WTC11 (cell line): ENCODE data around the gene ANP32B. TPM values are rescaled to one million over a fixed set of nuclear protein-coding genes. Genes with fewer than 3 reads are reported as not detected.

Source experiments
- ATAC-seq: fragments of 200-7000 bp; cut with Tn5 transposase; 2 replicates; pipeline ENCODE4 v1.10.0; 2021; ENCODE audit warnings: mild to moderate bottlenecking, moderate library complexity
- CTCF ChIA-PET: fragments of 300-600 bp; sonication (Branson Sonifier 250); formaldehyde crosslinking; loops from one replicate; lab custom pipeline; 2021; ENCODE audit warnings: antibody characterized with exemption; lab: Charles Lee
- POLR2A ChIA-PET: fragments of 350-600 bp; sonication (Branson Sonifier 250); formaldehyde crosslinking; loops from one replicate; lab custom pipeline; 2021; ENCODE audit warnings: antibody characterized with exemption; lab: Charles Lee
- DNase-seq: peaks from one replicate; pipeline ENCODE4 v3.0.0; 2021; ENCODE audit warnings: low spot score
- H3K27ac Mint-ChIP-seq: 2 replicates; pipeline ENCODE4 v1.8.0; 2021; ENCODE audit warnings: mixed read lengths
- H3K27me3 Mint-ChIP-seq: 2 replicates; pipeline ENCODE4 v1.8.0; 2021; ENCODE audit warnings: low read depth, mild to moderate bottlenecking, moderate library complexity, mixed read lengths
- H3K36me3 Mint-ChIP-seq: 2 replicates; pipeline ENCODE4 v1.8.0; 2021; ENCODE audit warnings: mixed read lengths
- H3K4me1 Mint-ChIP-seq: 2 replicates; pipeline ENCODE4 v1.8.0; 2022; ENCODE audit warnings: mixed read lengths
- H3K4me3 Mint-ChIP-seq: 2 replicates; pipeline ENCODE4 v1.8.0; 2021; ENCODE audit warnings: mild to moderate bottlenecking, moderate library complexity, mixed read lengths
- H3K9me3 Mint-ChIP-seq: 2 replicates; pipeline ENCODE4 v1.8.0; 2021; ENCODE audit warnings: mixed read lengths
- CBFB ChIP-seq: sonication (generic); formaldehyde crosslinking; IDR thresholded peaks from 2 replicates; pipeline ENCODE4 v1.8.1; 2022; ENCODE audit warnings: mild to moderate bottlenecking, low read depth, missing genetic modification reagents
- FOXK1 ChIP-seq: sonication (generic); formaldehyde crosslinking; IDR thresholded peaks from 2 replicates; pipeline ENCODE4 v1.8.0; 2022; ENCODE audit warnings: mild to moderate bottlenecking, moderate library complexity, missing genetic modification reagents
- MXD4 ChIP-seq: fragments of 250-450 bp; sonication (Bioruptor Pico); IDR thresholded peaks from 2 replicates; pipeline ENCODE4 v1.8.0; 2021; ENCODE audit warnings: mild to moderate bottlenecking, moderate library complexity, borderline replicate concordance
- RELA ChIP-seq: sonication (generic); formaldehyde crosslinking; IDR thresholded peaks from 2 replicates; pipeline ENCODE4 v1.8.1; 2022; ENCODE audit warnings: missing genetic modification reagents, mild to moderate bottlenecking, borderline replicate concordance
- SMAD4 ChIP-seq: sonication (generic); formaldehyde crosslinking; IDR thresholded peaks from 2 replicates; pipeline ENCODE4 v1.8.0; 2022; ENCODE audit warnings: mild to moderate bottlenecking, missing genetic modification reagents
- SP1 ChIP-seq: sonication (generic); formaldehyde crosslinking; conservative IDR thresholded peaks from 2 replicates; pipeline ENCODE4 v1.8.1; 2022; ENCODE audit warnings: missing genetic modification reagents
- TEAD1 ChIP-seq: sonication (generic); formaldehyde crosslinking; IDR thresholded peaks from 2 replicates; pipeline ENCODE4 v1.8.0; 2022; ENCODE audit warnings: mild to moderate bottlenecking, missing genetic modification reagents
- ZNF121 ChIP-seq: sonication (generic); formaldehyde crosslinking; IDR thresholded peaks from 2 replicates; pipeline ENCODE4 v1.8.0; 2023; ENCODE audit warnings: missing genetic modification reagents
- ZNF232 ChIP-seq: sonication (generic); formaldehyde crosslinking; IDR thresholded peaks from 2 replicates; pipeline ENCODE4 v1.8.0; 2022; ENCODE audit warnings: mild to moderate bottlenecking, missing genetic modification reagents
- ZNF416 ChIP-seq: fragments of 250-450 bp; sonication (Bioruptor Pico); IDR thresholded peaks from 2 replicates; pipeline ENCODE4 v1.9.0; 2021; ENCODE audit warnings: mild to moderate bottlenecking, inconsistent platforms
- total RNA-seq: library from RNA; stranded (reverse); gene quantifications from 3 replicates; pipeline ENCODE4 v1.2.3, GENCODE V29; 2021
- TF ChIP-seq, protein P1 (sequence below): sonication (generic); formaldehyde crosslinking; IDR thresholded peaks from 2 replicates; pipeline ENCODE4 v1.8.1; 2023; ENCODE audit warnings: mild to moderate bottlenecking, missing genetic modification reagents, moderate library complexity
- TF ChIP-seq, protein P2 (sequence below): fragments of 200-600 bp; IDR thresholded peaks from 2 replicates; pipeline ENCODE4 v1.8.0; 2022; ENCODE audit warnings: antibody characterized with exemption
- TF ChIP-seq, protein P3 (sequence below): sonication (generic); formaldehyde crosslinking; IDR thresholded peaks from 2 replicates; pipeline ENCODE4 v1.8.0; 2022; ENCODE audit warnings: mild to moderate bottlenecking, missing genetic modification reagents
- TF ChIP-seq, protein P4 (sequence below): sonication (generic); formaldehyde crosslinking; IDR thresholded peaks from 2 replicates; pipeline ENCODE4 v1.8.1; 2023; ENCODE audit warnings: mild to moderate bottlenecking, missing genetic modification reagents, moderate library complexity
- TF ChIP-seq, protein P5 (sequence below): sonication (generic); formaldehyde crosslinking; IDR thresholded peaks from 2 replicates; pipeline ENCODE4 v1.8.0; 2022; ENCODE audit warnings: missing genetic modification reagents
- TF ChIP-seq, protein P6 (sequence below): fragments of 250-450 bp; sonication (Bioruptor Pico); IDR thresholded peaks from 2 replicates; pipeline ENCODE4 v1.9.0; 2021; ENCODE audit warnings: mild to moderate bottlenecking
- TF ChIP-seq, protein P7 (sequence below): sonication (generic); formaldehyde crosslinking; IDR thresholded peaks from 2 replicates; pipeline ENCODE4 v1.8.1; 2022; ENCODE audit warnings: mild to moderate bottlenecking, moderate library complexity, missing genetic modification reagents
- TF ChIP-seq, protein P8 (sequence below): sonication (generic); formaldehyde crosslinking; IDR thresholded peaks from 2 replicates; pipeline ENCODE4 v1.8.1; 2023; ENCODE audit warnings: mild to moderate bottlenecking, missing genetic modification reagents

ANP32B gene
- total RNA-seq, 1 experiment from 2014 or later = 150 TPM

DNA sequence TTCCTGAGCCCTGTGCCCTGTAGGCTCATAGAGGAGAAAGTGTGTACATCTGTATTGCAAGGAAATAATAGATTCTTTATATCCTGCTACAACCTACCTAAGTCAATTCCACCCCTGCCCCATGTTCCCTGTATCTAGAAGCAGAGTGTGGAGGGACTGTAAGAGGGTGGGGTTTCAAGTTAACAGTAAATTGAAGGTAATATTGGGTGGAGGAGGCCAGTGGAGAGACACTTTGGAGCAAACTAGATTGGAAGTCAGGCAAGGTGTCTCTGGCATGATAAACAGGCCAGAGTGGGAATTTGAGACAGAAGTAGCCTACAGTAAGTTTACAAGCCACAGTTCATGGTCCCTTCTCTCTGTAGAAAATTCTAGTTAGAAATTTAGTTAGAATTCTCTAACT lies 42.9 kb upstream of the ANP32B start:
- no peaks in the 10 kb centered on the region for H3K36me3 Mint-ChIP-seq
- no peak for ATAC-seq
- DNase-seq = no peak
- ChIA-PET POLR2A (no interaction called here), CTCF (interaction anchor here (0.9 kb wide), 1 partner anchor 50 kb away, joined by 3 read pairs; no protein-coding TSS in a partner anchor)
- no peak for TF ChIP-seq ZNF232
- TF ChIP-seq, protein P1, sequence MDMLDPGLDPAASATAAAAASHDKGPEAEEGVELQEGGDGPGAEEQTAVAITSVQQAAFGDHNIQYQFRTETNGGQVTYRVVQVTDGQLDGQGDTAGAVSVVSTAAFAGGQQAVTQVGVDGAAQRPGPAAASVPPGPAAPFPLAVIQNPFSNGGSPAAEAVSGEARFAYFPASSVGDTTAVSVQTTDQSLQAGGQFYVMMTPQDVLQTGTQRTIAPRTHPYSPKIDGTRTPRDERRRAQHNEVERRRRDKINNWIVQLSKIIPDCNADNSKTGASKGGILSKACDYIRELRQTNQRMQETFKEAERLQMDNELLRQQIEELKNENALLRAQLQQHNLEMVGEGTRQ (CRISPR knock-in tag) = no peak
- TF ChIP-seq MXD4 (CRISPR knock-in tag) = no peak
- TF ChIP-seq, protein P2, sequence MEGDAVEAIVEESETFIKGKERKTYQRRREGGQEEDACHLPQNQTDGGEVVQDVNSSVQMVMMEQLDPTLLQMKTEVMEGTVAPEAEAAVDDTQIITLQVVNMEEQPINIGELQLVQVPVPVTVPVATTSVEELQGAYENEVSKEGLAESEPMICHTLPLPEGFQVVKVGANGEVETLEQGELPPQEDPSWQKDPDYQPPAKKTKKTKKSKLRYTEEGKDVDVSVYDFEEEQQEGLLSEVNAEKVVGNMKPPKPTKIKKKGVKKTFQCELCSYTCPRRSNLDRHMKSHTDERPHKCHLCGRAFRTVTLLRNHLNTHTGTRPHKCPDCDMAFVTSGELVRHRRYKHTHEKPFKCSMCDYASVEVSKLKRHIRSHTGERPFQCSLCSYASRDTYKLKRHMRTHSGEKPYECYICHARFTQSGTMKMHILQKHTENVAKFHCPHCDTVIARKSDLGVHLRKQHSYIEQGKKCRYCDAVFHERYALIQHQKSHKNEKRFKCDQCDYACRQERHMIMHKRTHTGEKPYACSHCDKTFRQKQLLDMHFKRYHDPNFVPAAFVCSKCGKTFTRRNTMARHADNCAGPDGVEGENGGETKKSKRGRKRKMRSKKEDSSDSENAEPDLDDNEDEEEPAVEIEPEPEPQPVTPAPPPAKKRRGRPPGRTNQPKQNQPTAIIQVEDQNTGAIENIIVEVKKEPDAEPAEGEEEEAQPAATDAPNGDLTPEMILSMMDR = no peak
- TF ChIP-seq RELA (CRISPR knock-in tag) = no peak
- TF ChIP-seq, protein P3, sequence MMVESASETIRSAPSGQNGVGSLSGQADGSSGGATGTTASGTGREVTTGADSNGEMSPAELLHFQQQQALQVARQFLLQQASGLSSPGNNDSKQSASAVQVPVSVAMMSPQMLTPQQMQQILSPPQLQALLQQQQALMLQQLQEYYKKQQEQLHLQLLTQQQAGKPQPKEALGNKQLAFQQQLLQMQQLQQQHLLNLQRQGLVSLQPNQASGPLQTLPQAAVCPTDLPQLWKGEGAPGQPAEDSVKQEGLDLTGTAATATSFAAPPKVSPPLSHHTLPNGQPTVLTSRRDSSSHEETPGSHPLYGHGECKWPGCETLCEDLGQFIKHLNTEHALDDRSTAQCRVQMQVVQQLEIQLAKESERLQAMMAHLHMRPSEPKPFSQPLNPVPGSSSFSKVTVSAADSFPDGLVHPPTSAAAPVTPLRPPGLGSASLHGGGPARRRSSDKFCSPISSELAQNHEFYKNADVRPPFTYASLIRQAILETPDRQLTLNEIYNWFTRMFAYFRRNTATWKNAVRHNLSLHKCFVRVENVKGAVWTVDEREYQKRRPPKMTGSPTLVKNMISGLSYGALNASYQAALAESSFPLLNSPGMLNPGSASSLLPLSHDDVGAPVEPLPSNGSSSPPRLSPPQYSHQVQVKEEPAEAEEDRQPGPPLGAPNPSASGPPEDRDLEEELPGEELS (CRISPR knock-in tag) = no peak
- TF ChIP-seq, protein P4, sequence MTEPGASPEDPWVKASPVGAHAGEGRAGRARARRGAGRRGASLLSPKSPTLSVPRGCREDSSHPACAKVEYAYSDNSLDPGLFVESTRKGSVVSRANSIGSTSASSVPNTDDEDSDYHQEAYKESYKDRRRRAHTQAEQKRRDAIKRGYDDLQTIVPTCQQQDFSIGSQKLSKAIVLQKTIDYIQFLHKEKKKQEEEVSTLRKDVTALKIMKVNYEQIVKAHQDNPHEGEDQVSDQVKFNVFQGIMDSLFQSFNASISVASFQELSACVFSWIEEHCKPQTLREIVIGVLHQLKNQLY (CRISPR knock-in tag) = no peak
- TF ChIP-seq FOXK1 (CRISPR knock-in tag) = no peak
- TF ChIP-seq, protein P5, sequence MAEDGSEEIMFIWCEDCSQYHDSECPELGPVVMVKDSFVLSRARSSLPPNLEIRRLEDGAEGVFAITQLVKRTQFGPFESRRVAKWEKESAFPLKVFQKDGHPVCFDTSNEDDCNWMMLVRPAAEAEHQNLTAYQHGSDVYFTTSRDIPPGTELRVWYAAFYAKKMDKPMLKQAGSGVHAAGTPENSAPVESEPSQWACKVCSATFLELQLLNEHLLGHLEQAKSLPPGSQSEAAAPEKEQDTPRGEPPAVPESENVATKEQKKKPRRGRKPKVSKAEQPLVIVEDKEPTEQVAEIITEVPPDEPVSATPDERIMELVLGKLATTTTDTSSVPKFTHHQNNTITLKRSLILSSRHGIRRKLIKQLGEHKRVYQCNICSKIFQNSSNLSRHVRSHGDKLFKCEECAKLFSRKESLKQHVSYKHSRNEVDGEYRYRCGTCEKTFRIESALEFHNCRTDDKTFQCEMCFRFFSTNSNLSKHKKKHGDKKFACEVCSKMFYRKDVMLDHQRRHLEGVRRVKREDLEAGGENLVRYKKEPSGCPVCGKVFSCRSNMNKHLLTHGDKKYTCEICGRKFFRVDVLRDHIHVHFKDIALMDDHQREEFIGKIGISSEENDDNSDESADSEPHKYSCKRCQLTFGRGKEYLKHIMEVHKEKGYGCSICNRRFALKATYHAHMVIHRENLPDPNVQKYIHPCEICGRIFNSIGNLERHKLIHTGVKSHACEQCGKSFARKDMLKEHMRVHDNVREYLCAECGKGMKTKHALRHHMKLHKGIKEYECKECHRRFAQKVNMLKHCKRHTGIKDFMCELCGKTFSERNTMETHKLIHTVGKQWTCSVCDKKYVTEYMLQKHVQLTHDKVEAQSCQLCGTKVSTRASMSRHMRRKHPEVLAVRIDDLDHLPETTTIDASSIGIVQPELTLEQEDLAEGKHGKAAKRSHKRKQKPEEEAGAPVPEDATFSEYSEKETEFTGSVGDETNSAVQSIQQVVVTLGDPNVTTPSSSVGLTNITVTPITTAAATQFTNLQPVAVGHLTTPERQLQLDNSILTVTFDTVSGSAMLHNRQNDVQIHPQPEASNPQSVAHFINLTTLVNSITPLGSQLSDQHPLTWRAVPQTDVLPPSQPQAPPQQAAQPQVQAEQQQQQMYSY = no peak
- TF ChIP-seq ZNF121 = no peak
- no peak for TF ChIP-seq TEAD1 (CRISPR knock-in tag)
- TF ChIP-seq, protein P6, sequence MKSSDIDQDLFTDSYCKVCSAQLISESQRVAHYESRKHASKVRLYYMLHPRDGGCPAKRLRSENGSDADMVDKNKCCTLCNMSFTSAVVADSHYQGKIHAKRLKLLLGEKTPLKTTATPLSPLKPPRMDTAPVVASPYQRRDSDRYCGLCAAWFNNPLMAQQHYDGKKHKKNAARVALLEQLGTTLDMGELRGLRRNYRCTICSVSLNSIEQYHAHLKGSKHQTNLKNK (CRISPR knock-in tag) = no peak
- TF ChIP-seq ZNF416 = no peak
- TF ChIP-seq, protein P7, sequence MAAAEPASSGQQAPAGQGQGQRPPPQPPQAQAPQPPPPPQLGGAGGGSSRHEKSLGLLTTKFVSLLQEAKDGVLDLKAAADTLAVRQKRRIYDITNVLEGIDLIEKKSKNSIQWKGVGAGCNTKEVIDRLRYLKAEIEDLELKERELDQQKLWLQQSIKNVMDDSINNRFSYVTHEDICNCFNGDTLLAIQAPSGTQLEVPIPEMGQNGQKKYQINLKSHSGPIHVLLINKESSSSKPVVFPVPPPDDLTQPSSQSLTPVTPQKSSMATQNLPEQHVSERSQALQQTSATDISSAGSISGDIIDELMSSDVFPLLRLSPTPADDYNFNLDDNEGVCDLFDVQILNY (CRISPR knock-in tag) = no peak
- TF ChIP-seq, protein P8, sequence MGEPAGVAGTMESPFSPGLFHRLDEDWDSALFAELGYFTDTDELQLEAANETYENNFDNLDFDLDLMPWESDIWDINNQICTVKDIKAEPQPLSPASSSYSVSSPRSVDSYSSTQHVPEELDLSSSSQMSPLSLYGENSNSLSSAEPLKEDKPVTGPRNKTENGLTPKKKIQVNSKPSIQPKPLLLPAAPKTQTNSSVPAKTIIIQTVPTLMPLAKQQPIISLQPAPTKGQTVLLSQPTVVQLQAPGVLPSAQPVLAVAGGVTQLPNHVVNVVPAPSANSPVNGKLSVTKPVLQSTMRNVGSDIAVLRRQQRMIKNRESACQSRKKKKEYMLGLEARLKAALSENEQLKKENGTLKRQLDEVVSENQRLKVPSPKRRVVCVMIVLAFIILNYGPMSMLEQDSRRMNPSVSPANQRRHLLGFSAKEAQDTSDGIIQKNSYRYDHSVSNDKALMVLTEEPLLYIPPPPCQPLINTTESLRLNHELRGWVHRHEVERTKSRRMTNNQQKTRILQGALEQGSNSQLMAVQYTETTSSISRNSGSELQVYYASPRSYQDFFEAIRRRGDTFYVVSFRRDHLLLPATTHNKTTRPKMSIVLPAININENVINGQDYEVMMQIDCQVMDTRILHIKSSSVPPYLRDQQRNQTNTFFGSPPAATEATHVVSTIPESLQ (CRISPR knock-in tag) = no peak
- no peak for TF ChIP-seq CBFB (CRISPR knock-in tag)
- TF ChIP-seq SMAD4 = no peak
- no peak for TF ChIP-seq SP1 (CRISPR knock-in tag)
- no peak overlapping the region for H3K4me3 Mint-ChIP-seq
- H3K9me3 Mint-ChIP-seq = no peaks in the 10 kb centered on the region
- peaks cover 59% of the 10 kb centered on the region for H3K27me3 Mint-ChIP-seq
- no peak overlapping the region for H3K27ac Mint-ChIP-seq
- no peaks in the 10 kb centered on the region for H3K4me1 Mint-ChIP-seq
